Measurements from ENCODE around the gene SAMD4A. TPM values are rescaled to one million over a fixed set of nuclear protein-coding genes. Genes with fewer than 3 reads are reported as not detected.

SAMD4A gene
- total and polyA plus RNA-seq, 2 of the 4 experiments (the other 2 are of a cell fraction): 22.9 to 38.2 TPM

GRCh38 chr14:54695196-54695595, 128.3 kb downstream of the SAMD4A start:
- H4K5ac ChIP-seq (ENCODE audit: low read depth, low read length): no peak overlapping the region
- no CpG with 5 or more reads among the region's 1 CpG for WGBS, 2 experiments (ENCODE audit: extremely low coverage in 2 of 2, insufficient read length in 1 of 2)
- no peak overlapping the region for H2AK9ac ChIP-seq (replicated peaks; ENCODE audit: low read depth, low read length, poor library complexity)
- in situ Hi-C loops (cut with MboI; ENCODE audit: low sequenced_read_pairs): no loop called here
- no peak overlapping the region for H3K14ac ChIP-seq (replicated peaks; ENCODE audit: low read depth, low read length)
- no peak overlapping the region for H3K4me3 ChIP-seq (ENCODE audit: insufficient read depth, low read depth, low read length)
- no TSS peak for BruUV-seq (replicated peaks)
- no peak for DNase-seq
- no peak overlapping the region for H2AK5ac ChIP-seq (ENCODE audit: low read depth, low read length)
- H2BK120ac ChIP-seq (ENCODE audit: low read depth, low read length): no peak overlapping the region
- dilution Hi-C loops (cut with HindIII; ENCODE audit: low sequenced_read_pairs, unreplicated experiment): no loop called here
- no peak overlapping the region for H3K56ac ChIP-seq (ENCODE audit: extremely low read depth, insufficient read depth, low read length)
- H3K23ac ChIP-seq (ENCODE audit: low read depth, low read length): no peak overlapping the region
- H3K27me3 ChIP-seq (ENCODE audit: control insufficient read depth, insufficient read depth, low read length): no peaks in the 10 kb centered on the region
- peaks cover 27% of the 10 kb centered on the region for H3K9me1 ChIP-seq (ENCODE audit: insufficient read depth, low read length)
- intact Hi-C loops (cut with micrococcal nuclease): no loop called here
- peaks cover 61% of the 10 kb centered on the region for H4K20me1 ChIP-seq (ENCODE audit: insufficient read depth, low read length)
- no peak overlapping the region for H2BK5ac ChIP-seq (ENCODE audit: low read depth, low read length, poor library complexity, severe bottlenecking)
- no peak overlapping the region for H2AFZ ChIP-seq (replicated peaks; ENCODE audit: low read length, poor library complexity)
- H3K79me1 ChIP-seq (ENCODE audit: low read depth in 1 of 2, low read length in 2 of 2): peaks cover 66 to 89% of the 10 kb centered on the region in 2 experiments
- H3K9ac ChIP-seq (ENCODE audit: low read depth, low read length): no peak overlapping the region
- no peak overlapping the region for H2BK15ac ChIP-seq (ENCODE audit: low read depth, low read length)
- no peak overlapping the region for H3K4ac ChIP-seq (ENCODE audit: low read depth, low read length)
- no peaks in the 10 kb centered on the region for H3K9me3 ChIP-seq (ENCODE audit: control insufficient read depth, insufficient read depth, low read length)
- no peak overlapping the region for H4K91ac ChIP-seq (ENCODE audit: insufficient read depth, low read depth, low read length)
- H3K18ac ChIP-seq (ENCODE audit: low read depth, low read length): no peak overlapping the region
- no peak overlapping the region for H2BK20ac ChIP-seq (ENCODE audit: low read depth, low read length)
- ChIA-PET CTCF (no interaction called here), POLR2A (ENCODE audit: unreplicated experiment) (no interaction called here)
- no peak for ATAC-seq (ENCODE audit: low read depth)
- TF ChIP-seq RCOR1 (IDR thresholded peaks at IDR 0.05; ENCODE audit: insufficient replicate concordance, low read length): no peak
- no peak for TF ChIP-seq ELK1 (IDR thresholded peaks at IDR 0.05; ENCODE audit: borderline replicate concordance, low read depth, low read length)
- no peak overlapping the region for H4K8ac ChIP-seq (ENCODE audit: low read depth in 2 of 2, low read length in 2 of 2)
- H3K27ac ChIP-seq (ENCODE audit: insufficient read depth, low read length): no peak overlapping the region
- H3K4me2 ChIP-seq (ENCODE audit: low read depth, low read length): no peak overlapping the region
- H3K36me3 ChIP-seq (ENCODE audit: control insufficient read depth, insufficient read depth, low read length): peaks cover 2% of the 10 kb centered on the region
- peaks cover 18% of the 10 kb centered on the region for H3K4me1 ChIP-seq (ENCODE audit: control insufficient read depth, insufficient read depth, low read length)
